ENCODE results near the gene FCHO1.
"Not testable (repeated sequence)": the region's sequence is repeated elsewhere in the genome, so short reads cannot be mapped to it uniquely, and the experiment has no call there.

FCHO1 gene

DNA sequence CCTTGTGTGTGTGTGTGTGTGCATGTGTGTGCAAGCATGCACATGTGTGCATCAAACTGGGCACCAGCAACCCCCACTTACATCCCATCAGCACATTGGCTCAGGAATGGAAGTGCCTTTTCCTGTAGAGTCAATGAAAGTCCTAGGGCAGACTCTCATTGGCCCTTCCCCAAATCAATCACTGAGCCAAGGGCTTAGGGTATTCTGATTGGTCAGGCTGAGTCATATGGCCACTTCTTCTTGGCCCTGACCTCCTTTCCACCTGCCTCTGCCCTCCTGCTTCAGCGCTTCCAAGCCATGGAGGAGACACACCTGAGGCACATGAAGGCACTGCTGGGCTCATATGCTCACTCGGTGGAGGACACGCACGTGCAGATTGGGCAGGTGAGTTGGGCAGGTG, 20.9 kb downstream of the FCHO1 start:
- no peak for DNase-seq (ENCODE audit: low spot score)
- in situ Hi-C loops (cut with MboI; ENCODE audit: low sequenced_read_pairs, unreplicated experiment) = loop anchor here (5.0 kb wide), 1 partner anchor 60 kb away; no protein-coding TSS in a partner anchor
- TF ChIP-seq, protein P1, sequence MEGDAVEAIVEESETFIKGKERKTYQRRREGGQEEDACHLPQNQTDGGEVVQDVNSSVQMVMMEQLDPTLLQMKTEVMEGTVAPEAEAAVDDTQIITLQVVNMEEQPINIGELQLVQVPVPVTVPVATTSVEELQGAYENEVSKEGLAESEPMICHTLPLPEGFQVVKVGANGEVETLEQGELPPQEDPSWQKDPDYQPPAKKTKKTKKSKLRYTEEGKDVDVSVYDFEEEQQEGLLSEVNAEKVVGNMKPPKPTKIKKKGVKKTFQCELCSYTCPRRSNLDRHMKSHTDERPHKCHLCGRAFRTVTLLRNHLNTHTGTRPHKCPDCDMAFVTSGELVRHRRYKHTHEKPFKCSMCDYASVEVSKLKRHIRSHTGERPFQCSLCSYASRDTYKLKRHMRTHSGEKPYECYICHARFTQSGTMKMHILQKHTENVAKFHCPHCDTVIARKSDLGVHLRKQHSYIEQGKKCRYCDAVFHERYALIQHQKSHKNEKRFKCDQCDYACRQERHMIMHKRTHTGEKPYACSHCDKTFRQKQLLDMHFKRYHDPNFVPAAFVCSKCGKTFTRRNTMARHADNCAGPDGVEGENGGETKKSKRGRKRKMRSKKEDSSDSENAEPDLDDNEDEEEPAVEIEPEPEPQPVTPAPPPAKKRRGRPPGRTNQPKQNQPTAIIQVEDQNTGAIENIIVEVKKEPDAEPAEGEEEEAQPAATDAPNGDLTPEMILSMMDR (IDR thresholded peaks at IDR 0.05; ENCODE audit: borderline replicate concordance, control extremely low read depth, extremely low read depth, insufficient read depth, missing control alignments) = no peak

DNA sequence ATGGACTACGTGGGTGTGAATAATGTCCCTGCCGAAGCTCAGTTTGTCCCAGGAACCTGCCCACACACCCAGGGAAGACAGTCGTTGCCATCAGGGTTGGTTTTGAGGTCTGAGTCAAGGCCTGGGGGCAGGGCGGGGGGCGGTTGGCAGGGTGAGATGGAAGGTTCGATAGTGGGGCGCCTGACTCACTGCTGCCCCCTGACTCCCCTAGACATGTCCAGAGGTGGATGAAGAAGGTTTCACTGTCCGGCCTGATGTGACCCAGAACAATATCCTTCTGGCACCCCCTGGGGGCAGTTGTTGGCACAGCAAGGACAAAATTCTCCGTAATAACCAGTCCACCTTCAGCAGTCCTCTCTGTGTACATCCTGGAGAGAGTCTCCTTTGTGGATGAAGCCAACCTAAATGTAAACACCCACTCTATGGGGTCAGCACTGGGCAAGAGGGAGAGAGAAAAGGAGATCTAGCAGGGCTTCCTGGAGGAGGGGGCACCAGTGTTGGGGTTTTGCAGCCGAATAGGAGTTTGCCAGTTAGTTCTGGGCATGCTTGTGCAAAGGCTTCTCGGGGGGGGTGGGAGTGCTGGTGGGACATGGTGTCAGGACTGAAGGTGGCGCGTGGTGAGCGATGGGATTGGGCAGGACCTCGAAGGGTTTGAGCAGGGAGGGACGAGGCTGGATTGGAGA, 24.1 kb downstream of the FCHO1 start:
- no peak for DNase-seq (ENCODE audit: low spot score)
- in situ Hi-C loops (cut with MboI; ENCODE audit: low sequenced_read_pairs, unreplicated experiment) = no loop called here
- TF ChIP-seq, protein P1 (IDR thresholded peaks at IDR 0.05; ENCODE audit: borderline replicate concordance, control extremely low read depth, extremely low read depth, insufficient read depth, missing control alignments) = peak; percentile 47

DNA sequence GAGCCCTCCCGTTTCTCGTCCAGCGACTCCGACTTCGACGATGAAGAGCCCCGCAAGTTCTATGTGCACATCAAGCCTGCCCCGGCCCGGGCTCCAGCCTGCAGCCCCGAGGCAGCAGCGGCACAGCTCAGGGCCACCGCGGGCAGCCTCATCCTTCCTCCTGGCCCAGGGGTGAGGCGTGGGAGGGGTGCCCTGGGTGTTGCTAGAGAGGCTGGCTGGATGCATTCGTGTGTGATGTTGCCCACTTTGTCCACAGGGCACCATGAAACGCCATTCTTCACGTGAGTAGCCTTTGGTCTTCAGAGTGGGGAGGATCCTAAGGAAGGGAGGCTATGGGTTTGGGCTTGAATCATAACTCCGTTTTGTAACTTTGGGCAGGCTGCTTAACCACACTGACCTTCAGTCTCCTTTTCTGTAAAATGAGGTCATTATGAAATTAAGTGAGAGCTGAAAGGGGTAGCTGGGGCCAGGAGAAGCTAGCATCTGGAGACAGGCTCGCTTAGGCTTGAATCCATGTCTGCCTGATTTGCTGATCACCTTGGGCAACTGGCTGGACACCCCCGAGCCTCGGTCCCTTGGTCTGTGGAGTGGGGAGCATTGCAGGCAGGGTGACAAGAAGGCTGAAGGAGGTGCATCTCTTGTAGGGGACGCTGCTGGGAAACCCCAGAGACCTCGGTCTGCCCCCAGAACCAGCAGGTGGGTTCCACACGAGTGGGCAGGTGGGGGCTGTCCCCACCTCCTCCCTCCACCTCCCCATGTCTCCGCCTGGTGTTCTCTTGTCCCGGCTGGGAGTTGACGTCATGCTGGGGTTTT, 24.9 kb downstream of the FCHO1 start:
- DNase-seq (ENCODE audit: low spot score) = peak; percentile 93
- in situ Hi-C loops (cut with MboI; ENCODE audit: low sequenced_read_pairs, unreplicated experiment) = no loop called here

DNA sequence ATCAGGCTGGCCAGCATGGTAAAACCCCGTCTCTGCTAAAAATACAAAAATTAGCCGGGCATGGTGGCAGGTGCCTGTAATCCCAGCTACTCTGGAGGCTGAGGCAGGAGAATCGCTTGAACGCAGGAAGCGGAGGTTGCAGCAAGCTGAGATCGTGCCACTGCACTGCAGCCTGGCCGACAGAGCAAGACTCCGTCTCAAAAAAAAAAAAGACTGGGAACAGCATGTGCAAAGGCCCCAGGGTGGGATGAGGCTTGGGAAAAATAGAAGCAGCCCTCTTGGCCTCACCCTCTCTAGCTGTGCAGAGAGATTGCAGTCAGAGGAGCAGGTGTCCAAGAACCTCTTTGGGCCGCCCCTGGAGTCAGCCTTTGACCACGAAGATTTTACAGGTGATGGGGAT, 26.6 kb downstream of the FCHO1 start:
- DNase-seq (ENCODE audit: low spot score); in situ Hi-C loops (cut with MboI; ENCODE audit: low sequenced_read_pairs, unreplicated experiment): not testable (repeated sequence)

More for the DNA sequence above, 24.9 kb downstream of the FCHO1 start:
- TF ChIP-seq, protein P1 (IDR thresholded peaks at IDR 0.05; ENCODE audit: borderline replicate concordance, control extremely low read depth, extremely low read depth, insufficient read depth, missing control alignments) = no peak

DNA sequence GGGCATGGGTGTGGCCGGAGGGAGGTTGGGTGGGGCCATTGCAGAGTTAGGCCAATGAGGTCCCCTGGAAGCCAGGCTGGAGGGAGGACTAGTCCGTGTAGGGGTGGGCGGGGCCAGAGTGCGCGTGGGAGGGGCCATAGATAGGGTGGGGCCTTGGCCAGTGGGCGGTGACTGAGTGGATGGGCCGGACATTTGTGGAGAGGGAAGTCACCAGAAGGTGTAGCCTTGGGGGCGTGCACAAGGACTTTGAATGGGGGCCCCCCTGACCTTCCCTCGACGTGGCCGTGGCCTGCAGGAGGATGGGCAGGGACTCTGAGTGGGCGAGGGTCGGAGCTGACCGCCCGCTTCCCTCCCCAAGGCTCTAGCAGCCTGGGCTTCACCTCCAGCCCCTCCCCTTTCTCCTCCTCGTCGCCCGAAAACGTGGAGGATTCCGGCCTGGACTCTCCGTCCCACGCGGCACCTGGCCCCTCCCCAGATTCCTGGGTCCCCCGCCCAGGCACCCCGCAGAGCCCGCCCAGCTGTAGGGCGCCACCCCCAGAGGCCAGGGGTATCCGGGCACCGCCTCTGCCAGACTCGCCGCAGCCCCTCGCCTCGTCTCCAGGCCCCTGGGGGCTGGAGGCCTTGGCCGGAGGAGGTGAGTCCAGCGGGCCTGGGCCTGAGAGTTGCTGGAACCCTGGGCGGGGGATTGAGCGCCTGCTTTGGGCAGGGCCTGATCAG, 27.1 kb downstream of the FCHO1 start:
- peak; percentile 76 for DNase-seq (ENCODE audit: low spot score)
- in situ Hi-C loops (cut with MboI; ENCODE audit: low sequenced_read_pairs, unreplicated experiment) = no loop called here

DNA sequence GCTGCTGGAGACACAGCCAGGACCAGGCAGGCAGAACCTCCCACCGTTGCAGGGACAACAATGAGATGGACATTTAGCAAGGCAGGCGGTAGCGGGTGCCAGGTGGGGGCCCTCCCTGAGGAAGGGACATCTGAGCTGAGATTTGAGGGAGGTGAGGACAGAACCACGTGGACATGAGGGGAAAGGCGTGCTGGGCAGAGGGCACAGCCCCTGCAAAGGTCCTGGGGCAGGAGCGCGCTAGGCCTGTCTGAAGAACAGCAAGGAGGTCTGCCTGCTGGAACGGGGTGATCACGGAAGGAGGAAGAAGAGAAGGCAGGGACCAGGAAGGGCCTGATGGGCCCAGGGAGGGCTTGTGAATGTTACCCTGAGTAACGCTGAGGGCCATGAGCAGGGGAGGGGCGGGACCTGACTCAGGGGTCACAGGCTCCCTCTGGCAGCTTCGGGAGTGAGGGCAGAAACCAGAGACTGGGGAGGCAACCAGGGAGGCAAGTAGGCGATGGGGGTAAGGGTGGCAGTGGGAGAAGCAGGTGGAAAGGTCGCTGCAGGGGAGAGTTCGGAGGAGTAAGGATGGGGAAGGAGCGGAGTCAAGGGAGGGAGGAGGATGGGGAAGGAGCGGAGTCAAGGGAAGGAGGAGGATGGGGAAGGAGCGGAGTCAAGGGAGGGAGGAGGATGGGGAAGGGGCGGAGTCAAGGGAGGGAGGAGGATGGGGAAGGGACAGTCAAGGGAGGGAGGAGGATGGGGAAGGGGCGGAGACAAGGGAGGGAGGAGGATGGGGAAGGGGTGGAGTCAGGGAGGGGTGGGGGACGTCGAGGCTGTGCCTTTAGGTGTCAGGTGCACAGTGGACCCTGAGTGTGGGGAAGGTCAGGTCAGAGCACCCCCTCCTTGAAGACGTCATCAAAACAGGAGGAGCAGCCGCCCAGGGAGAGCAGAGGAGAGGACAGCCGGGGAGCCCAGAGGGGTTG, 28.0 kb downstream of the FCHO1 start:
- TF ChIP-seq, protein P1 (IDR thresholded peaks at IDR 0.05; ENCODE audit: borderline replicate concordance, control extremely low read depth, extremely low read depth, insufficient read depth, missing control alignments) = no peak
- DNase-seq (ENCODE audit: low spot score) = no peak
- in situ Hi-C loops (cut with MboI; ENCODE audit: low sequenced_read_pairs, unreplicated experiment) = no loop called here

More for the DNA sequence above, 27.1 kb downstream of the FCHO1 start:
- TF ChIP-seq, protein P1 (IDR thresholded peaks at IDR 0.05; ENCODE audit: borderline replicate concordance, control extremely low read depth, extremely low read depth, insufficient read depth, missing control alignments) = no peak

Measured in GM13976 (cell line).